Stimulated activated CD8-positive, alpha-beta memory T cell treated with anti-CD3 and anti-CD28 coated beads, Interleukin-7, amount 100 ng/mL, for 4 hours (primary cell): Measurements from ENCODE around the gene KSR2.
"Not testable (repeated sequence)": the region's sequence is repeated elsewhere in the genome, so short reads cannot be mapped to it uniquely, and the experiment has no call there.

Experiments used
- DNase-seq, 2 donors: peaks; one replicate each; pipeline ENCODE4 v3.0.0-alpha.2; 2020; ENCODE audit warnings: low read depth in 2 of 2

KSR2 gene

DNA sequence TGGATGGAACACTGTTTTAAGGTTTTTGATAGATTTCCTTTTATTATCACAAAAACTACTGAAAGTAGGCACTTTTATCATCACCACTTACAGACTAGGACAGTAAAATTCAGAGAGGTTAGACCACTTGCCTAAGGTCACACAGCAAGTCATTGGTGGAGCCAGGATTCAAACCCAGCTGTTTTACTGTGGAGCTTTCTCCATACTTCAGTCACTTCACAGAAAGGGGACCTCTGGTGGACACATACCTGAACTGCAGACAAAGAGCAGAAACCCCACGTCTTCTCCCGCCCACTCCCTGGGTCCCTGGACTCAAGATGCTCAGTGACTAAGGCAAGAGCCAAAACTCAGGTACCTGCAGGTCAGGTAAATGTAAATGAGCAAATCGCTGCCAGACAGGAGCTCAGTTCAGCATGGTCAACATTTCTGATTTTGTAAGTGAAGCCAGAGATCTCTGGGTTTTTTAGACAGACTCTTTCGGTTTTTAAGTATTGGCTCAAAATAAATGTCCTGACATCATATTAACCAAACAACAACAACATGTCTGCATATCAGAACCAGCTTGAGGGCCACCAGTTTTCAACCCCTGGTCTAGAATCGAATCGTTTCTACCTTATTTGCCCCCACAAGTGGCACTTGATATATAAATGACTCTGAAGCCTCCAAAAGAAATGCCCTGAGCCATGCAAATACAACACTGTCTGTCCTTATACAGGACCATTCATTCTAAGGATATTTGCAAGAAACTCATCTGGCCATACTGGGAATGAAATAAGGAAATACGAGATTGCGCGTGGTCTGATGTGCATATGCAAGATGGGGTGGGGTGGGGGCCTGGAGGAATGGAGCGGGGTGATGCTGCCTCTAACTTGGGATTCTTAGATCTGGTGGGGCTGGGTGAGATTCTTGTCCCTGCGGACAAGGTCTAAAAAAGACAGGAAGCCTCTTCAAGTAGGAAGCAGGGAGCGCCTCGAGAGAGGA is 110.9 kb downstream of the KSR2 start:
- peak; percentile 23 to 42 for DNase-seq

DNA sequence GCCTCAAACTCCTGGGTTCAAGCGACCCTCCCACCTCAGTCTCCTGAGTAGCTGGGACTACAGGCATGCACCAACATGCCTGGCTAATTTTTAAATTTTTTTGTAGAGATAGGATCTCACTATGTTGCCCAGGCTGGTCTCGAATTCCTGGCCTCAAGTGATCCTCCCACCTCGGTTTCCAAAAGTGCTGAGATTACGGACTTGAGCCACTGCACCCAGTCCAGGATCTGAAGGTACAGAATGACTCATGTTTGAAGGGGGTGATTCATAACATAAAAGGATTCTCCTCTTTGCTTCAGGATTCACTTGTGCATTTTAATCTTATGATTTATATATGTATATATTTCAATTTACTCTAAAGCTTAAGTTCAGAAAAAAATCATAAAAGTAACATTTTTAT is 111.7 kb downstream of the KSR2 start:
- not testable (repeated sequence) for DNase-seq

DNA sequence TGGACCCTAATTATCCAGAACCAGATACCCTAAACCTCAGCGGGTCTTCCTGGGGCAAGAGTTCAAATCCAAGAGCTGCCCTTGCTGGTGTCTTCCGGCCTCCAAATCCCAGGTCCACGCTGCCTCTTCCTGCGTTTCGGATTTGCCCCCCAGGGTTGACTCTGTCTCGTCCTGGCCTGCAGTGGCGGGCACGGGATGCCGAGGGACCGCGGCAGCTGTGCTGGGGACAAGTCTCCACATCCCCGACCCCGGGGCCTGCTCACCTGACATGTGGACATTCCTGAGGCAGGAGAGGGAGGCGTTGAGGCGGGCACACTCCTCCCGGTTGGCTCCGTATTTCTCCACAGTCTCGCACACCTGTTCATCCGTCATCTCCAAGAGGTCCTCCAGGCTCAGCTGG is 113.6 kb downstream of the KSR2 start:
- DNase-seq, result no peak

DNA sequence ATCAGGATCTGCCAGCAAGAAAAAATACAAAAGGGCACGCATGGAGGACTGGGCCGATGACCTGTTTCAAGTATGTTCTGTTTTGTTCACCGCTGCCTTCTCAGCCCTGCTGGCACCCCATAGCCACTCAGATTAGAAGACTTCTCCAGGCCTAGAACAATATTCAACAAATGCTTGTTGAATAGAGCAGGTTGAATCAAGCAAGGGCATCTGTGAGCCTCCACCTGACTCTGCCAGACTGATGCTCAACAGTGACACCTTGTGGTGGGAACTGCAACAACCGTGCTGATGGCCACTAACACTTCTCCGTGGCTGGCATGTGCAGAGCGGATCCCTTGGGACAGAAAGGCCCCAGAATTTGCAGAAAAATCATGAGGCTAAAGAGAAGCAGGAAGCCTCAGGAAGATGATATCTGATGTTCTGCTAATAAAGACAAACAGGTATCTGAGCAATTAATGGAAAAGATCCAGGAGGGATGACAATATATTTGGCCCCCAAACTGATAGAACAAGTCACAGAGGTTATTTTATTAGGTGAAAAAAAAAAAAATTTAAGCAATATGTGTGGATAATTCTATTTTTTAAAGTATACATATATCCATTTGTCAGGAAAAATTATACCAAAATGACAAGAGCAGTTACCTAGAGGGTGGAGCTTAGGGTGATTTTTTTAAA is 114.3 kb downstream of the KSR2 start:
- DNase-seq, result peak in 1 of 2 donors; percentile 3

DNA sequence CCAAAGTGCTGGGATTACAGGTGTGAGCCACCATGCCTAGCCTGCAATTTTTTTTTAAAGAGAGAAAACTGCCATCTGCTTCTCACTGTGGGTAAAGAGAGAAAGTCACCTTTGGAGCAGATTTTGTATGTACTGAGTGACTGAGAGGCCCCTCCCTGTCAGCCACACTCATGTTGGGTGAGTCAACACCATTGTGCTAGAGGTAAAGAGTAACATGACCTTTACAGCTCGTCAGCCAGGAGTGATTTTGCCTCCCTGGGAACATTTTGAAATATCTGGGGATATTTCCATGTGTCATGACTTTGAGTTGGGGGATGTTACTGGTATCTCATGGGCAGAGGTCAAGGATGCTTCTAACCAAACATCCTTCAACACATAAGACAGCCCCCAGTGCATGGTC is 115.2 kb downstream of the KSR2 start:
- no peak for DNase-seq

DNA sequence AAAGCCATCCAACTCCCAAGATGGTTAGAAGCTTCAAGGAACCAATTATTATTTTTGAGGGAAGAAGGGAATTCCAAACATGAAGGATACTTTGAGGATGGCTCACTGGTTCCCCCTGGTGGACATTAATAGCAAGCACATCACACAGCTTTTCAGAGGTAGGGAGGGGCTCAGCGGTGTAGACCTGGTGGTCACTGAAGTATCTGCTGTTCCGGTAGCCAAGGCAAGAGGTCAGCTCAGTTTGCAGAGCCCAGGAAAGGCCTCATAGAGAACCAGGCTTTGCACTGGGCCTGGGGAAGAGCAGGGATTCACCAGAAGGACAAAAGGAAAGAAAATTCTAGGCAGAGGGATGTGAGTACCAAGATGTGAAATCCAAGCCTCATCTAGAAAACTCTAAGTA is 118.7 kb downstream of the KSR2 start:
- DNase-seq, result no peak

DNA sequence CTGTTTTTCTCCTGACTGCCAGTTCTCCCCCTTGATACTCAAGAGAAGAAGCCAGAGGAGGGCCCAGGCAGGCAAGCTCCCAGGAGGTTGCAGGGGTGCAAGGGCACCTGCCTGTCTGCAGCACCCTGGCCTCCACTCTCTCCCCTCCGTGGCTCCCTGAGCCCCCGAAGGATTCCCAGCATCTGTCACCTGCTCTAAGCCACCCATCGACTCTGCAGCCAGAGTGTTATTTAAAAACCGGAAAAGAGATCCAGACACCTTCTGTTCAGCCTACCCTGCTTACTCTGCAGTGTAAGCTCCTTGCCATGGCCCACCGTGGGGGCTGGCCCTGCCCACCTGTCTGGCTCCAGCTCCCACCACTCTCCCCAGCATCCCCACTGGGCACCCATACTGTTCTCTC is 121.4 kb downstream of the KSR2 start:
- no peak for DNase-seq

DNA sequence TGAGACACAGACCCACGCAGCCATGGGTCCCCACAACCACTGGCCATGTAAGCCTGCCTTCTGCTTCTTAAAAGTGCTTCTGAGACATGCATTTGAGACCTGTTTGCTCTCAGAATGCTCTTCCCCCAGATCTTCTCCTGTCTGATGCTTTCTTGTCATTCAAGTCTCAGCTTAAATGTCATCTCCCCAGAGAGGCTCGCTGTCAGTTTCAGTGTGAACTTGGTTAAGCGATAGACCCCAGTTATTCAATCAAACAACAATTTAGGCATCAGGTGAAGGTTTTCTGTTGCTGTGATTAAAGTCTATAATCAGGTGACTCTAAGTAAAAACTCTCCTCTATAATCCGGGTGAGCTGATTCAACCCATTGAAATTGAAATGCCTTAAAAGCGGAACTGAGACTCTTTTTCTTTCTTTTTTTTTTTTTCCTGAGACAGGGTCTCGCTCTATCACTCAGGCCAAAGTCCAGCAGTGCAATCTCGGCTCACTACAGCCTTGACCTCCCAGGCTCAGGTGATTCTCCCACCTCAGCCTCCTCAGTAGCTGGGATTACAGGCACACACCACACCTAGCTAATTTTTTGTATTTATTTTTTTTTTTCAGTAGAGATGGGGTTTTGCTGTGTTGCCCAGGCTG is 123.4 kb downstream of the KSR2 start:
- DNase-seq, result no peak

DNA sequence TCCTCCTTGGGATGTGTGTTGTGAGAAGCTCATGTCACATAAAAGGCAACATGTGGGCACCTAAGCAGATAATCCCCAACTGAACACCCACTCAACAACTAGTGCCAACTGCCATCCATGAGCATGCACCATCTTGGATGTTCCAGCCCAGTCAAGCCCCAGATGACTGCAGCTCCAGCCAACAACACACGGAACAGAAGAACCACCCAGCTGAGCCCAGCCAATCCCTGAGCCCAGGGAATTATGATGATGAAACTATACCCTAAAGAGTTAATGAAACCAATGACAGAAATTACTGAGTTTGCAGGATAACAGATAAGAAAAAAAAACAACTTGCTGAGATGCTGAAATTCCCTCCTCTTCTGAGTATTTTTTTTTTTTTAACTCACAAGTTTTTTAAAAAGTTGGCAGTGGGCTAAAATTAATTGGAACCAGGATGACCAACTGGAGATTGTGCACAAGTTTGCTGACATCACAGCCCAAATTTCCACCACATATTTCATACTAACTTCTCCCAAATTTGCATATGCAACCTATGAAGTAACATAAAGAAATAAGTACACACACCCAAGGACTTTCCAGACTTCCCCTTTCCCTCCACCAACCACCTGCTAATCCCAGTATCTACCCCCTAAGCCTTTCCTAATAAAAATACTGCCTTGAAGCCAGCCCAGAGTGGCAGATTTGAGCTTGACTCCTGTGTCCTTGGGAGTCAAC is 124.5 kb downstream of the KSR2 start:
- no peak for DNase-seq

DNA sequence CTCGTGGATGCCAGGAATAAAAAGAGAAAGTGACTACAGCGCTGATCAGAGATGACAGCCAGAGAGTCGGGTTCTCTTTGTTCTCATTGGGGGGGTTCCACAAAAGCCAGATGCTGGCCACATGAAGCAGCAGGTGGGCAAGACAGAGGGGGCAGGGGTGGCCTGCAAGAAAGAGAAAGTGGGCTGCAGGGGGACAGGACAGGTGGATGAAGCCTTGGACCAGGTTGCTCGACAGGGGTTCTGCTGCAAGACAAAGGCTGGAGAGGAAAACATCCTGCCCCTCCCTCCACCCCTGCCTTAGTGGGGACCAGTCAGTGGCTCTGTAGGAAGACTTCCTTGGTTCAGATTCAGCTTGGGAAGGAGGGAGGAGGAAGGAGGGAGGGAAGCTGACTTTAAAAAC is 126.2 kb downstream of the KSR2 start:
- DNase-seq, result no peak

DNA sequence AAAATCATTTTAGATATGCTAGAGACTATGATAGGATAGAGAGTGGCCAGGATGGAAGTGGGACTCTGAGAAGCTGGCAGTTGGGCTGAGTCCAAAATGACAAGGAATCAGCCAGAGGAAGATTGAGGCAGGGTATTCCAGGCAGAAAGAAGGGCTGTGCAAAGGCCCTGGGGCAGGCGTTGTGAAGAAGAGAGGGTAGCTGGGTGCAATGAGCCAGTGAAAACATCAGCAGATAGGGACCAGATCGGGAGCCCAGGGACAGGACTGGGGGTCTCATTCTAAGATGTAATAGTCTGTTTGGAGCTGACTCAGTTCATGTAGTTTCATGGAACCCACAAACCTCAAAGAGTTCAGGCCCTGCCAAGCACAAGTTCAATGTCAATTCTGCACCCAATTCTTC is 126.6 kb downstream of the KSR2 start:
- no peak for DNase-seq

DNA sequence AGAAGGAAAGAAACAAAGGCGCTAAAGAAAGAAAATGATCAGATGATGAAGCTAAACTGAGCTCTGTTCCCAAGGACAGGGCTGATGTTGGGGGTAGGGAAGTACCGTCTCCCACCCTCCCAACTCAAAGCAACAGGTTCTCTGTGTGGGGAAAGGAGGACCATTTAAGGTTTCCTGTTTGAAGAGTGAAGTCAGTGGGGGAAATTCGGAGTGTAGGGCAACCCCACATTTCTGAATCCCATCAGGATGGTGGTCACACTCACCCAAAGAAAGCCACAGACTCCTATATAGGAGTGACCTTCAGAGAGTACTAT is 131.1 kb downstream of the KSR2 start:
- DNase-seq, result no peak

DNA sequence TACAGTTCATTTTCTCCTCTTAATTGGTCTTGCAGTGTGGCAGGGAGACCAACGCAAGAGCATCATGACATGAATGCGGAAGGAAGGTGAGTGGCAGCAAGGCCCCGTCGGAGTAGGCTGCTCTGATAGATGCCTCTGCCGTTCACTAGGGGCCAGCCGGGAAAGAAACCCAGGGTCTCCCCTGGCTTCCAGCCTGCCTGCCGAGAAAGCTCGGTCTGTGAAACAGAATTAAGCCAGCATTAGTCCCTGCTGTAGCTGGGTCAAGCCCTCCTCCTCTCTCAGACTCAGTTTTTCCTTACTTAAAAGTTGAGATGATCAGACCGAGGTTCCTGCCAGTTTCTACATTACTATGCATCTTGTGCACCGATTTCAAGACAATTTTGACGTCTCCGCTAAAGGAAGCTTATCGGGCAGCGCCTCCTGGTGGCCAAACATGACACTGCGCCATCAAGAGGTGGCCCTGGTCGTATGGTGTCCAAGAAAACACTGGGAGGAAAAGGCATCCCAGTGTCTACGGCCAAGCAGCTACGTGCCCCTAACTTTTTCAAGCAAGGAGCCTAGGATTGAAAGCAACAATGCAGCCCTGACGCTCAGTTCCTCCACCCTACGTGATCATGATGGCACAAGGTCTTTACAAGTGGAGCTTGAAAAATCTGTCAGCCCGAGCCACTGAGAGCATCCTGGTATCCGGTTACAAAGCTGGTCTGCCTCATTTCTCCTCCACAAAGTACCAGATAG is 131.6 kb downstream of the KSR2 start:
- DNase-seq, result peak; percentile 36 to 43

DNA sequence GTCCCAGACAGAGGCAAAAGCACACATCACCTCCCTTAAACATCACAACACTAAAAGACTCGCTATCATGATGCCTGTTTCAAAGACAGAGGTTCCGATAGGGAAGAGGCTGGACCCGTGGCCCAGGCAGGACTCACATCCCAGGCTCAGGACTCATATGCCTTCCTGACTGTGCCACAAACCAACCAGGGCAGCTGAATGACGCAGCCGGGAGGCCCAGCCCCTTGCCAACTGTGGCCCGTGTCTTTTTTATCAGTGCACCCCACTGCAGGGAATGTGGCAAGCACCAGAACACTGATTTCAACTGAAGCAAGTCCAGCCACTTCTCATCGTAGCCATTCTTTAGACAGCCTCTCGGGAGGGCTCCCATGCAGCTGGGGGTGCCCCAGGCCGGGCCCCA is 132.3 kb downstream of the KSR2 start:
- no peak for DNase-seq

DNA sequence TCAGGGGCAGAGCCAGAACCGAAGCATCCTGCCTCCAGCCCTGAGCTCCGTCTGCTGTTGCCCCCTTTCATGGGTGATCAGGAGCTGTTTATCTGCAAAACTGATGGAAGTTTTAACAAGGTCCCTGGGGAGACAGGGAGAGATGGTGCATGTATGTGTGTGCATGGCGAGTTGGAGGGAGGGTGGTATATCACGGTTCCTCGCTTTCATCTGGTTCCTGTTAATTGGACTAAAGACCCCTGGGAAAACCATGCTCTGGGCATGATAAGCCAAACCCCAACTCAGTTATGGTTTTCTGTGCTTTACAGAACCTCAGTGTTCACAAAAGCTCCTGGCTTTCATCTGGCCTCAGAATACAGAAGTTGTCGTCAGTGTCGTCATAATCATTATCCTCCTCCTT is 133.6 kb downstream of the KSR2 start:
- no peak for DNase-seq

DNA sequence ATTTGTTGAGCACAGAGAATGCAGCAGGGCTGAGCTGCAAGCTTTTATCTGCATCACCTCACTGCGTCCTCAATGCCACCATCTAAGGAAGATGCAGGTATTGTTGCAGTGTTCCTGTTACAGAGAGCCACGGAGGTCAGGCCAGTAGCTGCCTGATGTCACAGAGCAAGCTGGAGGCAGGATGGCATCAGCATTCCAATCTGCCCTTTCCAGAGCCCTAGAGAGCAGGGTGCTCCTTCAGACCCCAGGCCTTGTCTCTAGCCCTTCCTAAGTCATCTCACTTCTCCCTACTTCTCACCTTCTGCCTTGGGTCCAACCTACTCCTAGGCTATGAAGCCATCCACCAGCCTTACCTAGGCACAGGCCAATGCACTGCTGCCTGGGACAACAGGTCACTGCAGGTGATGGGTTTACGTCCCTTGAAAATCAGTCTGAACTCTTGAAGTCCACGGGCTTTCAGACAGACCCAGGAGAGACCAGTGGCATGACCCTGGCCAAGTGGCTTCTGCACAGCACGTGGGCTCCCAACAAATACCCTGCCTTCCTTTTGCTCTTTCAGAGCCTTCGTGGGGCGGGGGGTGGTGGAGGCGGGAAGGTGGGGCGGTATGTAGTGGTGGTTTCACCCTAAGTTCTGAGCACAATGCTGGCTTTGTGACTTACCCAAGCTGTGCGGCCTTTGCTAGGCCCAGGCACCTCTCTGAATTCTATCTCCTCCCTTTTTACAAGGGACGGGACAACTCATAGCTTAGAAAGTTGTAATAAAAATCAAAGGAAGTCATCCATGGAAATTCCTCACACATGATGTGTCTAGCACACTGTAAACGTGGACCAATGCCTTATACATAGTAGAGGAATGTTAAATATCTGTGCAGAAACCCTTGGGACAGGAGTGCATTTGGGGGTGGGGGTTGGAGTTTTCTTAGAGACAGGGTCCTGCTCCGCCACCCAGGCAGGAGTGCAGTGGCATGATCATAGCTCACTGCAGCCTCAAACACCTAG is 136.0 kb downstream of the KSR2 start:
- DNase-seq, result no peak

DNA sequence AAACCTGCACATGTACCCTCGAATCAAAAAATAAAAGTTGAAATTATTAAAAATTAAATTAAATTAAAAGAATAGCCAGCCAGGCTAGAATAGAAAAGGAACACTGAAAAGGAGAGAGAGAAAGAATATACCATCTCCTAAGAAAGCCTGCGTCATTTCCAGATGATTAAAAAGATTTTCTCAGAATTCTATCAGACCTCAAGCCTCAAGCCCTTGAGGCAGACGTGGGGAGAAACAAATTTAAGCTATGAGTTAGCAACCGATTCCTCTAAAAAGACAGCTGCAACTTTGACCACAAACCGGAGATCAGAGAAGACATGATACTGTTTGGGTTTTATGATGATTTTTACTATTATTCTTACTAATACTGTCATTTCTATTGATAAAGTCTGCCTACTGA is 138.3 kb downstream of the KSR2 start:
- no peak for DNase-seq

DNA sequence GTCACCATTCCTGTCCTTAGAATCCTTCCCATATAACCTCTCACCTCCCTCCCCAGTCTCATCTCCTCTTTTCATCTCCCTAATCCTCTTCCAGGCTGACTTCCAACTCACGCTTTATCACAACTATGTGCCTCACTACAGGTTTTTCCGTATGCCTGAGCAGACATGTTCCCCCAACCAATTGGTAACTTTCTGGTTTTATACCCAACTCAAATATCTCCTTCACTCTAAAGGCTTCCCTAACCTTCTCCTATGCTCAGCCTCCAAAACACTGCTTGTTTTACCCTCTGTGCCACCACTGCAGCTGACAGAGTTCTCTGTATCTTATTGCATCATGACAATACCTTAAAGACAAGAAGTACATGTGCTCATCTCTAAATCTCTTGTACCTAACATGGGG is 139.7 kb downstream of the KSR2 start:
- DNase-seq, result no peak

DNA sequence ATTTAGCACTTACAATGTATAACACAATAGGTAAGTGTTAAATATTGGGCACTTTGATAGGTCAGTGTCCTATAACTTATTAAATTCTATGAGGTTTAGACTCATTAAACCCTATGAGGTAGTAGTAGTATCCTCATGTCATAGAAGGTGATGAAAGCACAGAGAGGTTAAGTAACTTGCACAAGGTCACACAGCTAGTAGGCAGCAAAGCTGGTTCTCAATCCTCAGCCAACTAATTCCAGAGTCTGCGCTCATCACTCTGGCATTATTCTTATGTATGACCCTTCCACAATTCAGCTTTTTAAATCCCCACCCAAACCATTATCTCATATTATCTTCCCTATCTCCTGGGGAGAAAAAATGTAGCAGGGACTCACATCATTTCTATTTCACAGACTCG is 141.1 kb downstream of the KSR2 start:
- DNase-seq, result no peak

DNA sequence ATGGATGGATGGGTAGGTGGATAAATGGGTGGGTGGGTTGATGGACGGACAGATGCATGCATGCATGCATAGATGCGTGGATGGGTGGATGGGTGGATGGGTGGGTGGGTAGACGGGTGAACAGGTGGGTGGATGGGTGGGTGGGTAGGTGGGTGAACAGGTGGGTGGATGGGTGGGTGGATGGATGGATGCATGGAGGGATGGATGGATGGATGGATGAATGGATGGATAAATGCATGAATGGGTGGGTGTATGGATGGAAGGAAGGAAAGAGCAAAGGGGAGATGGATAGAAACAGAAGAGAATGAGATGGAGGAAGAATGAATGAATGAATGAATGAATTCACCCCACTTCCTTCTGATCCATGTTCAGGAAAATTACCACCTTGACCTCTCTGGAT is 143.0 kb downstream of the KSR2 start:
- no peak for DNase-seq
